CD14-positive monocyte (primary cell): ENCODE results near the gene F10. TPM values are rescaled to one million over a fixed set of nuclear protein-coding genes. Genes with fewer than 3 reads are reported as not detected.
A peak's percentile ranks its signal among the peaks of the same experiment; 100 is the strongest.

Source experiments
- DNase-seq, 3 donors: peaks; one replicate each; pipeline ENCODE4 v3.0.0-alpha.2; 2011 to 2022
- H2AFZ ChIP-seq: 2 replicates; pipeline ENCODE4 v1.6.0; 2012; ENCODE audit warnings: mild to moderate bottlenecking, low read depth, low read length, inconsistent platforms; ENCODE audit not compliant: insufficient read depth, poor library complexity, severe bottlenecking
- H3K27ac ChIP-seq, 2 donors: 1 replicate in 1 of 2; 2 replicates in 1 of 2; pipeline ENCODE4 v1.5.1; 2012 to 2013; ENCODE audit warnings: low read length in 2 of 2, control low read depth in 1 of 2, inconsistent platforms in 1 of 2, low read depth in 1 of 2, mild to moderate bottlenecking in 1 of 2
- H3K27me3 ChIP-seq, 2 donors: one replicate each; pipeline versions ENCODE4 v1.6.0 to v1.6.1; 2011 to 2013; ENCODE audit warnings: low read length in 2 of 2; ENCODE audit not compliant: control insufficient read depth in 2 of 2, insufficient read depth in 2 of 2
- H3K36me3 ChIP-seq, 2 donors: replicated peaks in 1 of 2; 1 replicate in 1 of 2; 2 replicates in 1 of 2; pipeline versions ENCODE4 v1.5.1 to v1.6.1; 2012 to 2013; ENCODE audit warnings: low read length in 2 of 2, control low read depth in 1 of 2, inconsistent platforms in 1 of 2, mild to moderate bottlenecking in 1 of 2; ENCODE audit not compliant: insufficient read depth in 2 of 2, control insufficient read depth in 1 of 2
- H3K4me1 ChIP-seq, 2 donors: 1 replicate in 1 of 2; 2 replicates in 1 of 2; pipeline versions ENCODE4 v1.5.1 to v1.6.1; 2012 to 2013; ENCODE audit warnings: low read length in 2 of 2, control low read depth in 1 of 2, inconsistent platforms in 1 of 2, mild to moderate bottlenecking in 1 of 2, moderate library complexity in 1 of 2; ENCODE audit not compliant: insufficient read depth in 2 of 2, control insufficient read depth in 1 of 2
- H3K4me2 ChIP-seq: replicated peaks from 2 replicates; pipeline ENCODE3; 2012; ENCODE audit warnings: low read length, moderate library complexity, mild to moderate bottlenecking; ENCODE audit not compliant: poor library complexity, severe bottlenecking; ENCODE audit errors: extremely low read depth
- H3K4me3 ChIP-seq, 3 experiments: fragments of 200-600 bp in 1 of 3; sonication (generic) in 1 of 3; replicated peaks in 1 of 3; 1 replicate in 2 of 3; 2 replicates in 1 of 3; pipeline ENCODE4 v1.5.1; 2011 to 2013; ENCODE audit warnings: low read length in 3 of 3, mild to moderate bottlenecking in 3 of 3, control low read depth in 2 of 3, low read depth in 2 of 3, inconsistent platforms in 1 of 3, moderate library complexity in 1 of 3
- H3K79me2 ChIP-seq: 2 replicates; pipeline ENCODE4 v1.6.0; 2012; ENCODE audit warnings: mild to moderate bottlenecking, control low read depth, inconsistent platforms, low read length, moderate library complexity; ENCODE audit not compliant: insufficient read depth
- H3K9ac ChIP-seq: 2 replicates; pipeline ENCODE4 v1.6.0; 2017; ENCODE audit warnings: low read length, mild to moderate bottlenecking; ENCODE audit not compliant: insufficient read depth, poor library complexity, severe bottlenecking
- H3K9me3 ChIP-seq, 2 donors: replicated peaks in 1 of 2; 1 replicate in 1 of 2; 2 replicates in 1 of 2; pipeline versions ENCODE4 v1.5.1 to v1.6.1; 2012 to 2013; ENCODE audit warnings: low read length in 2 of 2, control low read depth in 1 of 2; ENCODE audit not compliant: control insufficient read depth in 1 of 2, insufficient read depth in 1 of 2
- H4K20me1 ChIP-seq: 2 replicates; pipeline ENCODE4 v1.6.0; 2012; ENCODE audit warnings: mild to moderate bottlenecking, low read length, control low read depth, moderate library complexity; ENCODE audit not compliant: insufficient read depth
- H3K27ac Mint-ChIP-seq, 7 donors: one replicate each; pipeline ENCODE4 v1.8.0; 2020; ENCODE audit warnings: mild to moderate bottlenecking in 7 of 7, mixed read lengths in 7 of 7, moderate library complexity in 6 of 7, inconsistent platforms in 2 of 7
- H3K27me3 Mint-ChIP-seq, 3 donors: one replicate each; pipeline ENCODE4 v1.8.0; 2021 to 2022; ENCODE audit warnings: low read depth in 3 of 3, mild to moderate bottlenecking in 3 of 3, mixed read lengths in 3 of 3, moderate library complexity in 3 of 3, inconsistent platforms in 1 of 3
- H3K36me3 Mint-ChIP-seq, 2 donors: one replicate each; pipeline ENCODE4 v1.8.0; 2020; ENCODE audit warnings: mixed read lengths in 2 of 2, inconsistent platforms in 1 of 2, mild to moderate bottlenecking in 1 of 2
- H3K4me1 Mint-ChIP-seq: one replicate; pipeline ENCODE4 v1.8.0; 2020; ENCODE audit warnings: mild to moderate bottlenecking, mixed read lengths
- H3K4me3 Mint-ChIP-seq, 2 donors: one replicate each; pipeline ENCODE4 v1.8.0; 2020; ENCODE audit warnings: mild to moderate bottlenecking in 2 of 2, mixed read lengths in 2 of 2, moderate library complexity in 1 of 2
- H3K9me3 Mint-ChIP-seq, 7 donors: one replicate each; pipeline ENCODE4 v1.8.0; 2020 to 2022; ENCODE audit warnings: mixed read lengths in 7 of 7, mild to moderate bottlenecking in 6 of 7, moderate library complexity in 6 of 7, inconsistent platforms in 2 of 7
- CTCF ChIP-seq: fragments of 200-600 bp; IDR thresholded peaks from one replicate; pipeline ENCODE4 v1.8.0; 2022; ENCODE audit warnings: antibody characterized with exemption, mild to moderate bottlenecking
- WGBS: methylation state at CpG from one replicate; pipeline ENCODE4 v1.1.5; 2013; ENCODE audit warnings: missing lambda C conversion rate; ENCODE audit not compliant: insufficient coverage; 5-methylcytosine and 5-hydroxymethylcytosine counted together
- intact Hi-C, 2 donors: fragments of 100-400 bp; cut with micrococcal nuclease; formaldehyde crosslinking; loops; one replicate each; pipeline versions ENCODE4 v1.15.0 to v1.15.1; 2023
- polyA plus RNA-seq, 3 donors: library from polyadenylated mRNA; depleted of rRNA in 1 of 3; unstranded in 2 of 3; stranded (reverse) in 1 of 3; fragments of 300-500 nt in 2 of 3; fragments of >200 nt in 1 of 3; fragmentation: Illumina TruSeq in 2 of 3; gene quantifications; 1 replicate in 2 of 3; 2 replicates in 1 of 3; pipeline ENCODE4 v1.2.3, GENCODE V29; 2012 to 2021

The F10 gene
- polyA plus RNA-seq, 3 donors = not detected

GRCh38 chr13:113152984-113153809, 30.6 kb downstream of the F10 start:
- peaks cover 27% of the 10 kb centered on the region for H3K4me1 Mint-ChIP-seq
- peak overlapping the region; percentile 83 to 97 for H3K4me3 Mint-ChIP-seq
- peak in 2 of 3 donors; percentile 16 to 33 for DNase-seq
- Histone ChIP-seq H3K4me1 (peaks cover 24 to 28% of the 10 kb centered on the region in 2 donors), H3K4me3 (peak overlapping the region; percentile 31 to 77 (median 46)), H3K36me3 (no peaks in the 10 kb centered on the region), H4K20me1 (no peaks in the 10 kb centered on the region), H3K4me2 (peak overlapping the region; percentile 94), H3K79me2 (no peaks in the 10 kb centered on the region), H3K27me3 (peaks cover 13 to 27% of the 10 kb centered on the region in 2 donors), H3K9ac (peak overlapping the region; percentile 67), H2AFZ (peak overlapping the region; percentile 100), H3K27ac (peak overlapping the region in 1 of 2 donors; percentile 45), H3K9me3 (peaks cover 4 to 6% of the 10 kb centered on the region in 2 donors)
- peaks cover 2 to 22% (median 11%) of the 10 kb centered on the region in 7 donors for H3K9me3 Mint-ChIP-seq
- peaks cover 27 to 35% (median 35%) of the 10 kb centered on the region in 3 donors for H3K27me3 Mint-ChIP-seq
- 11% methylated on average over 58 of the region's 60 CpGs for WGBS
- peaks cover 6 to 7% of the 10 kb centered on the region in 2 donors for H3K36me3 Mint-ChIP-seq
- intact Hi-C loops = loop anchor here (2.0 to 5.0 kb wide), 2 partner anchors 56 to 144 kb away; partner anchors contain the start of genes CUL4A (in 1 of the 2), LAMP1 (in 1 of the 2) and PCID2 (in 1 of the 2)
- peak overlapping the region in 5 of 7 donors; percentile 57 to 91 (median 75) for H3K27ac Mint-ChIP-seq
- no peak for TF ChIP-seq CTCF
